ENCODE results near the gene FAM227B. TPM values are rescaled to one million over a fixed set of nuclear protein-coding genes. Genes with fewer than 3 reads are reported as not detected.

FAM227B gene
- total RNA-seq, 1 experiment from 2014 or later, result 2.3 TPM

DNA sequence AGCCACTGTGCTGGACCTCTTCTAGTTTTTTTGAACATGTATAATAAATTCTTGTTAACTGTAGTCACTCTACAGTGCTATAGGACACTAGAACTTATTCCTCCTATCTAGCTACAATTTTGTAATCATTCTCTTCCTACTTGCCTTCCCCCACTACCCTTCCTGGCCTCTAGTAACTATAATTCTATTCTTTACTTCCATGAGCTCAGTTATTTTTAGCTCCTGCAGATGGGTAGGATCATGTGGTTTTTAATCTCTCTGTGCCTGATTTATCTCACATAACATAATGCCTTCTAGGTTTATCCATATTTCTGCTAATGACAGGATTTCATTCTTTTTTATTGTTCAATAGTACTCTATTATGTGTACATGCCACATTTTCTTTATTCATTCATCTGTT lies 310.7 kb downstream of the FAM227B start:
- no TSS peak for BruUV-seq (replicated peaks)
- no peaks in the 10 kb centered on the region for H3K27me3 Mint-ChIP-seq (ENCODE audit: insufficient read depth, unreplicated experiment)
- Histone ChIP-seq H3K4me1 (no peaks in the 10 kb centered on the region), H3K36me3 (ENCODE audit: control insufficient read depth, insufficient read depth, low read length) (no peaks in the 10 kb centered on the region), H3K9me3 (no peaks in the 10 kb centered on the region), H3K4me3 (ENCODE audit: low read depth, low read length) (no peak overlapping the region), H3K27me3 (replicated peaks; ENCODE audit: control insufficient read depth, insufficient read depth, low read length) (no peaks in the 10 kb centered on the region)
- intact Hi-C loops (cut with micrococcal nuclease; ENCODE audit: unreplicated experiment), result no loop called here
- no peaks in the 10 kb centered on the region for H3K4me1 Mint-ChIP-seq (ENCODE audit: low read depth, unreplicated experiment)
- peaks cover 14% of the 10 kb centered on the region for H3K36me3 Mint-ChIP-seq (ENCODE audit: insufficient read depth, unreplicated experiment)
- H3K4me3 Mint-ChIP-seq (ENCODE audit: unreplicated experiment), result no peak overlapping the region
- CTCF ChIA-PET, result no interaction called here
- H3K27ac Mint-ChIP-seq (ENCODE audit: unreplicated experiment), result no peak overlapping the region
- POLR2A ChIA-PET, result no interaction called here
- no peaks in the 10 kb centered on the region for H3K9me3 Mint-ChIP-seq (ENCODE audit: unreplicated experiment)
- no peak for DNase-seq
- no peak for TF ChIP-seq CTCF (IDR thresholded peaks at IDR 0.05; ENCODE audit: insufficient read depth in 1 of 2, low read depth in 1 of 2, low read length in 1 of 2, severe bottlenecking in 1 of 2, unreplicated experiment in 1 of 2)

DNA sequence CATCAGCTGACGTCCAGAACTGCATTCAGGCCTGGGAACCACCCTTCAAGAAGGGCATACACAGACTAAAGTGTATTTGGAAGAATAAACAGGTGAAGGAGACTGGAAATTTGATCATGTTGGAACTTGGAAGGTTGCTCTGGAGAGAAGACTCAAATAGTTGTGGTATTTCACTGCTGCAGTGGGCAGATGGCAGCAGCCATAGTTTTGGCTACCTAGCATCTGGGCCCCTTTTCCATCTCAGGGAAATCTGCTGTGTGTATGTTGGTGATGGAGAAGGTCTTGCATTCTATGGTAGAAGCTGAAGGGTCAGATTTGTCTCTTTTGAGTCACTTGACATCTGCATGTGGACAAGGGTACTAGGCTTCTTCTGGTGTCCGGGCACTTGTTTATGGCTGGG lies 311.9 kb downstream of the FAM227B start:
- TF ChIP-seq CTCF (IDR thresholded peaks at IDR 0.05; ENCODE audit: insufficient read depth in 1 of 2, low read depth in 1 of 2, low read length in 1 of 2, severe bottlenecking in 1 of 2, unreplicated experiment in 1 of 2), result no peak
- DNase-seq, result no peak
- Mint-ChIP-seq H3K9me3 (ENCODE audit: unreplicated experiment) (no peaks in the 10 kb centered on the region), H3K27ac (ENCODE audit: unreplicated experiment) (no peak overlapping the region), H3K36me3 (ENCODE audit: insufficient read depth, unreplicated experiment) (peaks cover 14% of the 10 kb centered on the region), H3K4me1 (ENCODE audit: low read depth, unreplicated experiment) (no peaks in the 10 kb centered on the region), H3K4me3 (ENCODE audit: unreplicated experiment) (no peak overlapping the region), H3K27me3 (ENCODE audit: insufficient read depth, unreplicated experiment) (no peaks in the 10 kb centered on the region)
- Histone ChIP-seq H3K4me1 (no peaks in the 10 kb centered on the region), H3K9me3 (no peaks in the 10 kb centered on the region), H3K4me3 (ENCODE audit: low read depth, low read length) (no peak overlapping the region), H3K36me3 (ENCODE audit: control insufficient read depth, insufficient read depth, low read length) (no peaks in the 10 kb centered on the region), H3K27me3 (replicated peaks; ENCODE audit: control insufficient read depth, insufficient read depth, low read length) (no peaks in the 10 kb centered on the region)
- BruUV-seq (replicated peaks), result no TSS peak
- CTCF ChIA-PET, result no interaction called here
- intact Hi-C loops (cut with micrococcal nuclease; ENCODE audit: unreplicated experiment), result no loop called here
- POLR2A ChIA-PET, result no interaction called here

DNA sequence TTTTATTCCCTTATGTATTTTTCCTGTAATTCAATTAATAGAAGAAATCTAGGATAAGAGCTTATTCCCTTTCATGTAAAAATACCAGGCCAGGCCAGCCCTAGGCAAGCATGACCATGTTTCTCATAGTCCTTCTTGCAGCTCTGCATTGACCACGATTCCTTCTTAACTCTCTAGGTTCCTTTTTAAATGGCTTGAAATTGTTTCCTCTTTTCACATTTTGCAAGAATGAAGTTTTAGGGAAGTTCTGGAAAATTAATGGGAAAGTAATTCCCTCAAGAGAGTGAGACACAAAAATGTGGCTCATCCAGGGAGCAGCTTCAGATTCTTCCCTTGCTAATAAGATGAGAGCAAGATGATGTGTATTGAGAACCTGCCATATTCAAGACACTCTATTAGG lies 314.1 kb downstream of the FAM227B start:
- no peaks in the 10 kb centered on the region for H3K4me1 Mint-ChIP-seq (ENCODE audit: low read depth, unreplicated experiment)
- no peak for TF ChIP-seq CTCF (IDR thresholded peaks at IDR 0.05; ENCODE audit: insufficient read depth in 1 of 2, low read depth in 1 of 2, low read length in 1 of 2, severe bottlenecking in 1 of 2, unreplicated experiment in 1 of 2)
- Histone ChIP-seq H3K4me3 (ENCODE audit: low read depth, low read length) (no peak overlapping the region), H3K36me3 (ENCODE audit: control insufficient read depth, insufficient read depth, low read length) (no peaks in the 10 kb centered on the region), H3K27me3 (replicated peaks; ENCODE audit: control insufficient read depth, insufficient read depth, low read length) (no peaks in the 10 kb centered on the region), H3K4me1 (no peaks in the 10 kb centered on the region), H3K9me3 (no peaks in the 10 kb centered on the region)
- peaks cover 14% of the 10 kb centered on the region for H3K36me3 Mint-ChIP-seq (ENCODE audit: insufficient read depth, unreplicated experiment)
- ChIA-PET CTCF (no interaction called here), POLR2A (no interaction called here)
- intact Hi-C loops (cut with micrococcal nuclease; ENCODE audit: unreplicated experiment), result no loop called here
- no peak overlapping the region for H3K27ac Mint-ChIP-seq (ENCODE audit: unreplicated experiment)
- no peaks in the 10 kb centered on the region for H3K9me3 Mint-ChIP-seq (ENCODE audit: unreplicated experiment)
- no TSS peak for BruUV-seq (replicated peaks)
- no peak overlapping the region for H3K4me3 Mint-ChIP-seq (ENCODE audit: unreplicated experiment)
- DNase-seq, result no peak
- H3K27me3 Mint-ChIP-seq (ENCODE audit: insufficient read depth, unreplicated experiment), result no peaks in the 10 kb centered on the region

Data from Caco-2 (cell line).